Stimulated activated CD4-positive, alpha-beta T cell treated with anti-CD3 and anti-CD28 coated beads, Interleukin-15, amount 100 ng/mL, for 1 hour (primary cell): ENCODE data around the gene ZNF683.
A peak's percentile ranks its signal among the peaks of the same experiment; 100 is the strongest.
"Not testable (repeated sequence)": the region's sequence is repeated elsewhere in the genome, so short reads cannot be mapped to it uniquely, and the experiment has no call there.

Source experiments
- DNase-seq, 2 donors: peaks; one replicate each; pipeline ENCODE4 v3.0.0-alpha.2; 2020; ENCODE audit warnings: low read depth in 1 of 2, low spot score in 1 of 2

ZNF683 gene

GRCh38 chr1:26337206-26337535 is 35.4 kb downstream of the ZNF683 start:
- DNase-seq: no peak

- DNase-seq: peak; percentile 74 to 81
These were observed 35.9 kb downstream of the ZNF683 start for GRCh38 chr1:26336477-26337205.

GRCh38 chr1:26335774-26336476 is 36.6 kb downstream of the ZNF683 start:
- DNase-seq: no peak

- DNase-seq: not testable (repeated sequence)
These were observed 39.2 kb downstream of the ZNF683 start for GRCh38 chr1:26333312-26333711.

- DNase-seq: no peak
These were observed 42.3 kb downstream of the ZNF683 start for GRCh38 chr1:26330276-26330675.

GRCh38 chr1:26329380-26329779 is 43.2 kb downstream of the ZNF683 start:
- DNase-seq: not testable (repeated sequence)

GRCh38 chr1:26328597-26328996 is 44.0 kb downstream of the ZNF683 start:
- no peak for DNase-seq

GRCh38 chr1:26327956-26328362 is 44.6 kb downstream of the ZNF683 start:
- no peak for DNase-seq

GRCh38 chr1:26324550-26324949 is 48.0 kb downstream of the ZNF683 start:
- no peak for DNase-seq

- DNase-seq: no peak
These were observed 49.2 kb downstream of the ZNF683 start for GRCh38 chr1:26323382-26323781.

GRCh38 chr1:26322042-26322331 is 50.6 kb downstream of the ZNF683 start:
- no peak for DNase-seq

GRCh38 chr1:26321315-26322041 is 51.1 kb downstream of the ZNF683 start:
- DNase-seq: peak; percentile 89 to 95

GRCh38 chr1:26320896-26321295 is 51.7 kb downstream of the ZNF683 start:
- DNase-seq: no peak

- no peak for DNase-seq
These were observed 54.0 kb downstream of the ZNF683 start for GRCh38 chr1:26318338-26319064.

- peak in 1 of 2 donors; percentile 55 for DNase-seq
These were observed 54.8 kb downstream of the ZNF683 start, which contains the start of gene CD52 for GRCh38 chr1:26317612-26318337. TSS of gene CD52 (plus strand) at chr1:26317958. CDS start at chr1:26318018, 60 bp downstream.

GRCh38 chr1:26317146-26317545 is 55.4 kb downstream of the ZNF683 start:
- no peak for DNase-seq

- no peak for DNase-seq
These were observed 56.4 kb downstream of the ZNF683 start for GRCh38 chr1:26315874-26316850.

- no peak for DNase-seq
These were observed 58.0 kb downstream of the ZNF683 start for GRCh38 chr1:26314501-26314900.
